SH-SY5Y (cell line): ENCODE data around the gene CYP27C1.

Experiments
- GATA2 ChIP-seq: IDR thresholded peaks from 2 replicates; pipeline ENCODE4 v1.6.1; 2011; ENCODE audit warnings: mild to moderate bottlenecking, low read depth, low read length
- GATA3 ChIP-seq: IDR thresholded peaks from 2 replicates; pipeline ENCODE4 v1.6.1; 2011; ENCODE audit warnings: low read depth, mild to moderate bottlenecking, low read length, moderate library complexity

GRCh38 chr2:127150996-127151395 lies 69.1 kb downstream of the CYP27C1 start:
- TF ChIP-seq GATA2 (no peak), GATA3 (no peak)
